H54 (cell line): ENCODE results near the gene DHX57.
A peak's percentile ranks its signal among the peaks of the same experiment; 100 is the strongest.

Experiments used
- DNase-seq: peaks from one replicate; pipeline ENCODE4 v3.0.0; 2011; ENCODE audit warnings: low spot score, mixed read lengths; ENCODE audit not compliant: insufficient read length
- FAIRE-seq: peaks from 3 replicates; lab custom pipeline; 2011; peaks lifted over from hg19 to GRCh38; lab: Jason Lieb, UNC
- POLR2A ChIP-seq: IDR thresholded peaks from 2 replicates; pipeline ENCODE4 v1.6.1; 2011; ENCODE audit warnings: low read depth, mild to moderate bottlenecking, low read length

DHX57 gene, protein sequence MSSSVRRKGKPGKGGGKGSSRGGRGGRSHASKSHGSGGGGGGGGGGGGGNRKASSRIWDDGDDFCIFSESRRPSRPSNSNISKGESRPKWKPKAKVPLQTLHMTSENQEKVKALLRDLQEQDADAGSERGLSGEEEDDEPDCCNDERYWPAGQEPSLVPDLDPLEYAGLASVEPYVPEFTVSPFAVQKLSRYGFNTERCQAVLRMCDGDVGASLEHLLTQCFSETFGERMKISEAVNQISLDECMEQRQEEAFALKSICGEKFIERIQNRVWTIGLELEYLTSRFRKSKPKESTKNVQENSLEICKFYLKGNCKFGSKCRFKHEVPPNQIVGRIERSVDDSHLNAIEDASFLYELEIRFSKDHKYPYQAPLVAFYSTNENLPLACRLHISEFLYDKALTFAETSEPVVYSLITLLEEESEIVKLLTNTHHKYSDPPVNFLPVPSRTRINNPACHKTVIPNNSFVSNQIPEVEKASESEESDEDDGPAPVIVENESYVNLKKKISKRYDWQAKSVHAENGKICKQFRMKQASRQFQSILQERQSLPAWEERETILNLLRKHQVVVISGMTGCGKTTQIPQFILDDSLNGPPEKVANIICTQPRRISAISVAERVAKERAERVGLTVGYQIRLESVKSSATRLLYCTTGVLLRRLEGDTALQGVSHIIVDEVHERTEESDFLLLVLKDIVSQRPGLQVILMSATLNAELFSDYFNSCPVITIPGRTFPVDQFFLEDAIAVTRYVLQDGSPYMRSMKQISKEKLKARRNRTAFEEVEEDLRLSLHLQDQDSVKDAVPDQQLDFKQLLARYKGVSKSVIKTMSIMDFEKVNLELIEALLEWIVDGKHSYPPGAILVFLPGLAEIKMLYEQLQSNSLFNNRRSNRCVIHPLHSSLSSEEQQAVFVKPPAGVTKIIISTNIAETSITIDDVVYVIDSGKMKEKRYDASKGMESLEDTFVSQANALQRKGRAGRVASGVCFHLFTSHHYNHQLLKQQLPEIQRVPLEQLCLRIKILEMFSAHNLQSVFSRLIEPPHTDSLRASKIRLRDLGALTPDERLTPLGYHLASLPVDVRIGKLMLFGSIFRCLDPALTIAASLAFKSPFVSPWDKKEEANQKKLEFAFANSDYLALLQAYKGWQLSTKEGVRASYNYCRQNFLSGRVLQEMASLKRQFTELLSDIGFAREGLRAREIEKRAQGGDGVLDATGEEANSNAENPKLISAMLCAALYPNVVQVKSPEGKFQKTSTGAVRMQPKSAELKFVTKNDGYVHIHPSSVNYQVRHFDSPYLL (N-terminal part only)

DNA sequence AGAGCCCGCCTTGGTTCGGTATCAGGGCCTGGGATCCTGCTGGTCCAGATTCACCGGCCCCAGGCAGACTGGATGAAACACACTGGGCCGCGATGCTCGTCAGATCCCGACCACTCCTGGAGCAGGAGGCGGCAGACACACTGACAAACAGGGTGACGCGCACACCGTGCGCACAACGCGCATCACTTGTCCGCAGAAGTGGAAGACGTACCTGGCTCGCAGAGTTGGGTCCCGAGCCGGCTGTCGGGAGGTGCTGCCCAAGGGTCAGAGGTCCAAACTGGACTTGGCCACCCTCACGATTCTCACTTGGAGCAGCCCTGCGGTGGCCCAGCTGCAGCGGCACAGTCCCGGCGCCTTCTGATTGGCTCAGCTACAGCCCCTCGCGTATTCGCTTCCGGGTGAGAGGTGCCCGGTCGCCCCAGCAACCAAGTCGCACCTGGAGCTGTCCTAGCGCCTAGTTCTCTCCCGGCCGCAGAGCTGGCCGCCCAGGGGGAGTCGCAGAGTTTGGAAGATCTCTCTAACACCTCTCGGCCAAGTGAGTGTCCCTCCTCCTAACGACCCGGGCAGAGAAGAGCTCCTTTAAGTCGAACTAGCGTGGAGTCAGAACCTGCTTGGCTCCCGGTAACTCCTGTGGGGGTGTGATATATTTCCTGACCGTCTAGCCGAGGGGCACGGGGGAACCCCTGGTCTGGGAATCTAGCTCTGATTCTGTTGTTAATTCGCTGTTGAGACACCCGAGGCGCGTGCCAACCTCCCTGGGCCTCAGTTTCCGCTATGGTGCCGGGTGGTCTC, at the start of gene DHX57, which contains the start of gene MORN2:
TSS of gene DHX57 (minus strand) at position 359 of the 792 bp plus-strand sequence. CDS start 7,529 bp downstream, outside the sequence.
TSS of gene MORN2 (plus strand) at position 401 of the 792 bp plus-strand sequence.
- peak; percentile 84 for FAIRE-seq
- peak; percentile 73 for TF ChIP-seq POLR2A
- peak; percentile 92 for DNase-seq

GRCh38 chr2:38922902-38923301, 47.2 kb upstream of the DHX57 start:
- no peak for TF ChIP-seq POLR2A
- FAIRE-seq (no peak), DNase-seq (no peak)

DNA sequence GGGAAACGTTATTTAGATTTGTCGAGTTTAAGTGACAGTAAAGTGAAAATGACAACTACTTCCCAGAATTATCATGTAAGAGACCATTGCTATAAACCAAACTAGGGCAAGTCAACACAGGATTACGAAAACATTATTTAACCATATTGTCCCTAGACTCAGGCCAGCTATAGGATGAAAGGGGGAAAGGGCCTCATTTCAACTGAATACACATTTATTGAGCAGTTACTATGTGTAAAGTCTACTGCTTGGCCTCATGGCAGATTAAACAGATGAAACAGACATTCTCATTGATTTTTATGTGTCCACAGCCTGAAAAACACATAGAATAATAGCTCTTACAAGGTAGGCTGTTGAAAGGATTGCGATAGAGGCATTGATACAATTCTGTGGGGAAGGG, 46.7 kb upstream of the DHX57 start:
- TF ChIP-seq POLR2A, result no peak

GRCh38 chr2:38912619-38913018, 36.9 kb upstream of the DHX57 start:
- TF ChIP-seq POLR2A, result no peak
- DNase-seq (no peak), FAIRE-seq (no peak)

More for the DNA sequence above, 46.7 kb upstream of the DHX57 start:
- FAIRE-seq, result no peak
- DNase-seq, result no peak

GRCh38 chr2:38911191-38911590, 35.5 kb upstream of the DHX57 start:
- no peak for FAIRE-seq
- no peak for DNase-seq
- TF ChIP-seq POLR2A, result no peak

DNA sequence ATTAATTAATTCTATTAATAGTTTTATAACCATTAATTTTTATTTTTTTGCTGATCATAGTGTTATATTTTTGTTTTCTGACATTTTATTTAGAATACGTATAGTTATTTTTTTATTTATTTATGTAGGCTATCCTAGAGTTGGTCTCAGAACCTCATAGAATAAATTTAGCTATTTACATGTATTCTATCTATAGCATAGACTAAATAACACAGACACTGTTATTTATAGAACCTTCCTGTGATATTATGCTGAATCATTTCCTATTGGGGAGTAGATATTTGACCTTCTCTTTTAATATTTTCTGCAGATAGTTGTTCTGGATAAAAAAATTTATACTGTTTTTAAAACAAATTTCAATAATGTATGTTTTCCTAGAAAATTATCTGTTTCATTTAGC, 34.1 kb upstream of the DHX57 start:
- no peak for FAIRE-seq
- no peak for DNase-seq
- TF ChIP-seq POLR2A, result no peak

- DNase-seq, result no peak
- no peak for TF ChIP-seq POLR2A
- FAIRE-seq, result peak; percentile 41
These were observed 32.2 kb upstream of the DHX57 start for GRCh38 chr2:38907743-38908562.

DNA sequence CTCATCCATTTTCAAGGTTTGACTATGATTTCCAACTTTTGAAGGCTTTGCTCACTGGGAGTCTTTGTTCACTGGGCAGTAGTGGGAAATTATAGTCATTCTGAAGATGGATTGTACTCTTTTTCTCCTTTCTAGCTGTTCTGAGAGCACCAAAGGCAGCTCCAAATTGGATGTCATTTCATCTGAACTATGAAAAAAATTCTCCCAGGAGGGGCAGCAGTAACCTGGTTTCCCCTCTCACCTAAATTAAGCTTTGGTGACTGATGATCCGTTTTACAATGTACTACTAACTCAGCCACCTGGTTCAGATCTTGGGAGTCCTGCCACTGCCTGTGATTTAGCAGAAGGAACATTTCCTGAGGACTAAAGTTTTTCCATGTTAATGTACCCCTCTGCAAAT, 31.5 kb upstream of the DHX57 start:
- TF ChIP-seq POLR2A, result no peak
- FAIRE-seq, result no peak
- no peak for DNase-seq

DNA sequence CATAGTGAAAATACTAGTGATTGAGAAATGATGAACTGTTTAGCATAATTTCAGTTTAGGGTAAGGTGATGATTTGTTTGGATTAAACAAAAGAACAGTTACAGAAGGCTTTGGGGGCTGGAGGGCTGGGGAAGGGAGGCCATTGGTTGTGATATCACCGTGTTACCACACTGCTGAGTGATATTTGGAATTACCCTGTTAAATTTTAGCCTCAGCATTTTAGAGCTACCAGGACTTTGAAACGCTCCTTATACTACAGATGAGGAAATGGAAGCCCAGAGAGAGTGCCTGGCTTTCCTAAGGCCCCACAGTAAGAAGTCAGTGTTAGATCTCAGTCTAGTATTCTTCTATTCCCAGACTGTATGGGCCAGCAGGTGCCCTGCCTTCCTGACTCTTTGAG, 29.5 kb upstream of the DHX57 start:
- no peak for DNase-seq
- FAIRE-seq, result no peak
- no peak for TF ChIP-seq POLR2A

GRCh38 chr2:38900726-38901125, 25.0 kb upstream of the DHX57 start:
- no peak for FAIRE-seq
- DNase-seq, result no peak
- TF ChIP-seq POLR2A, result no peak

DNA sequence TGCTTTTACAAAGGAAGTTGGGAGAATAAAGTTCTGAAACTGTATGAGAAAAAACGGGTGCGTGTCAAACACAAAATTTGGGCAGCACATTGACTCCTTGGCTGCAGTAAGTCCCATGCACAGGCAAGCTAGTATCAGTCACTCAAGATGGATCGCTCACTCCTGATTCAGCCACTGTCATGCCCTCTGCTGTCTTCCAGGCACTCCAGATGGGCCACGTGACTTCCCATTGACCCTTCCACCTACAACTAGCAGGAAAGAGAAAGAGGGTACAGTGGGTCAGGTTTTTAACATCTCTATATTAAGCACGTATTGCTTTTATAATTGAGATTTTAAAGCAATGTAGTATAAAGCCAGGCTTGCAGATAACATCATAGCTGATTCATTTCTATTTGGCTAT, 22.5 kb upstream of the DHX57 start:
- DNase-seq (no peak), FAIRE-seq (peak; percentile 33)
- TF ChIP-seq POLR2A, result no peak

DNA sequence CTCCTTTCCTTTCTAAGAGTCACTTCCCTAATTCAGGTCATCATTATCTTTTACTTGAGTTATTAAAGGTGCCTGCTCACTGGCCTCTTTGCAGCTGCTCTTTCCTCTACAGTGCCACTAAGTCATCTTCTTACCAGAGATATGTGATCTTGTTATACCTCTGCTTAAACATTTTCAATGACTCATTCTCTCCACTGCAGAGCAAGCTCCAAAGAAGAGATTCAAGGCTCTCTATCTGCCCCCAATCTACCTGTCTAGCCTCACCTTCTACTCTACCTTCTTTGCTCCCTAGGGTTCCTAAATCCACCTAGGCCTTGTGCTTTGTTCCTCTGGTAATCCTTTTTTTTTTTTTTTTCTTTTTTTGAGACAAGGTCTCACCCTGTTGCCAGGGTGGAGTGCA, 17.1 kb upstream of the DHX57 start:
- FAIRE-seq (no peak), DNase-seq (no peak)
- TF ChIP-seq POLR2A, result no peak

GRCh38 chr2:38889575-38889974, 13.8 kb upstream of the DHX57 start, which contains the start of gene ARHGEF33:
Gene ARHGEF33, plus strand, starts transcription at chr2:38889875. Its CDS starts 29,573 bp downstream, at chr2:38919448.
- FAIRE-seq (no peak), DNase-seq (no peak)
- TF ChIP-seq POLR2A, result no peak
